Activated CD8-positive, alpha-beta T cell treated with anti-CD3 and anti-CD28 coated beads for 36 hours (primary cell): Measurements from ENCODE around the gene KMO. TPM values are rescaled to one million over a fixed set of nuclear protein-coding genes. Genes with fewer than 3 reads are reported as not detected.

ENCODE experiments used
- ATAC-seq: fragments of 200-7000 bp; cut with Tn5 transposase; one replicate; pipeline ENCODE4 v1.10.0; 2021; ENCODE audit warnings: mild to moderate bottlenecking, moderate library complexity
- CTCF ChIA-PET: fragments of 350-600 bp; sonication (Branson Sonifier 250); formaldehyde crosslinking; loops from one replicate; lab custom pipeline; 2021; ENCODE audit warnings: antibody characterized with exemption; lab: Charles Lee
- POLR2A ChIA-PET: fragments of 350-600 bp; sonication (Branson Sonifier 250); formaldehyde crosslinking; loops from one replicate; lab custom pipeline; 2021; ENCODE audit warnings: antibody characterized with exemption; lab: Charles Lee
- DNase-seq: peaks from one replicate; pipeline ENCODE4 v3.0.0-alpha.2; 2020
- H3K27ac Mint-ChIP-seq: one replicate; pipeline ENCODE4 v1.8.0; 2021; ENCODE audit warnings: mild to moderate bottlenecking, mixed read lengths
- H3K27me3 Mint-ChIP-seq: one replicate; pipeline ENCODE4 v1.8.0; 2021; ENCODE audit warnings: mixed read lengths
- H3K36me3 Mint-ChIP-seq: one replicate; pipeline ENCODE4 v1.8.0; 2021; ENCODE audit warnings: low read depth, mixed read lengths
- H3K4me1 Mint-ChIP-seq: one replicate; pipeline ENCODE4 v1.8.0; 2021; ENCODE audit warnings: low read depth, mixed read lengths
- H3K4me3 Mint-ChIP-seq: one replicate; pipeline ENCODE4 v1.8.0; 2021; ENCODE audit warnings: mild to moderate bottlenecking, moderate library complexity, mixed read lengths
- H3K9me3 Mint-ChIP-seq: one replicate; pipeline ENCODE4 v1.8.0; 2021; ENCODE audit warnings: mixed read lengths
- CTCF ChIP-seq: fragments of 200-600 bp; IDR thresholded peaks from one replicate; pipeline ENCODE4 v1.8.0; 2022; ENCODE audit warnings: antibody characterized with exemption, mild to moderate bottlenecking
- intact Hi-C: fragments of 100-400 bp; cut with micrococcal nuclease; formaldehyde crosslinking; loops from one replicate; pipeline ENCODE4 v1.10.0; 2022
- total RNA-seq, 2 experiments: library from RNA; stranded (reverse); gene quantifications; one replicate each; pipeline ENCODE4 v1.2.3, GENCODE V29; 2021

Gene KMO
- total RNA-seq, 2 experiments from 2014 or later = 0.18 TPM; not detected in 1

- POLR2A ChIA-PET = interaction anchor here (1.3 kb wide), 1 partner anchor 22 kb away, joined by 3 read pairs; no protein-coding TSS in a partner anchor
- Mint-ChIP-seq H3K36me3 (no peaks in the 10 kb centered on the region), H3K4me1 (peaks cover 33% of the 10 kb centered on the region), H3K9me3 (no peaks in the 10 kb centered on the region), H3K27me3 (peaks cover 2% of the 10 kb centered on the region), H3K27ac (no peak overlapping the region), H3K4me3 (no peak overlapping the region)
- no peak for DNase-seq
- ATAC-seq = no peak
- no peak for TF ChIP-seq CTCF
- intact Hi-C loops = loop anchor here (5.0 to 10.0 kb wide), 3 partner anchors 59 to 461 kb away; partner anchors contain the start of gene MAP1LC3C
- CTCF ChIA-PET = interaction anchor here (1.1 to 1.7 kb wide), 4 partner anchors 13 to 77 kb away, joined by 3 to 15 read pairs (median 5); no protein-coding TSS in a partner anchor
Observed at GRCh38 chr1:241533326-241534115, 1.3 kb downstream of the KMO start.

- no peak overlapping the region for H3K4me3 Mint-ChIP-seq
- DNase-seq = no peak
- CTCF ChIA-PET = interaction anchor here (1.1 to 3.7 kb wide), 6 partner anchors 14 to 311 kb away, joined by 3 to 10 read pairs (median 4); partner anchors contain the start of gene FH
- POLR2A ChIA-PET = interaction anchor here (1.2 kb wide), 1 partner anchor 55 kb away, joined by 3 read pairs; no protein-coding TSS in a partner anchor
- no peaks in the 10 kb centered on the region for H3K36me3 Mint-ChIP-seq
- H3K27ac Mint-ChIP-seq = no peak overlapping the region
- no peak for TF ChIP-seq CTCF
- peaks cover 30% of the 10 kb centered on the region for H3K4me1 Mint-ChIP-seq
- intact Hi-C loops = loop anchor here (10.0 kb wide), 1 partner anchor 458 kb away; the partner anchor contains the start of gene MAP1LC3C
- no peaks in the 10 kb centered on the region for H3K9me3 Mint-ChIP-seq
- no peak for ATAC-seq
- peaks cover 2% of the 10 kb centered on the region for H3K27me3 Mint-ChIP-seq
Observed at GRCh38 chr1:241536304-241536703, 4.1 kb downstream of the KMO start.

GRCh38 chr1:241536969-241537368 lies 4.8 kb downstream of the KMO start:
- TF ChIP-seq CTCF = no peak
- no peak for DNase-seq
- peaks cover 2% of the 10 kb centered on the region for H3K27me3 Mint-ChIP-seq
- ATAC-seq = no peak
- CTCF ChIA-PET = interaction anchor here (0.6 to 3.7 kb wide), 7 partner anchors 13 to 359 kb away, joined by 3 to 10 read pairs (median 3); partner anchors contain the start of gene FH
- H3K36me3 Mint-ChIP-seq = no peaks in the 10 kb centered on the region
- no peak overlapping the region for H3K4me3 Mint-ChIP-seq
- intact Hi-C loops = loop anchor here (10.0 kb wide), 1 partner anchor 458 kb away; the partner anchor contains the start of gene MAP1LC3C
- H3K27ac Mint-ChIP-seq = no peak overlapping the region
- H3K4me1 Mint-ChIP-seq = peaks cover 27% of the 10 kb centered on the region
- POLR2A ChIA-PET = no interaction called here
- H3K9me3 Mint-ChIP-seq = no peaks in the 10 kb centered on the region

- Mint-ChIP-seq H3K27me3 (peaks cover 3% of the 10 kb centered on the region), H3K4me1 (peaks cover 6% of the 10 kb centered on the region), H3K36me3 (no peaks in the 10 kb centered on the region), H3K4me3 (no peak overlapping the region), H3K9me3 (no peaks in the 10 kb centered on the region), H3K27ac (no peak overlapping the region)
- no peak for DNase-seq
- intact Hi-C loops = no loop called here
- no peak for ATAC-seq
- POLR2A ChIA-PET = no interaction called here
- CTCF ChIA-PET = interaction anchor here (0.8 to 1.2 kb wide), 2 partner anchors 10 to 68 kb away, joined by 3 read pairs; partner anchors contain the start of gene KMO
- TF ChIP-seq CTCF = no peak
Observed at GRCh38 chr1:241542199-241542907, 10.2 kb downstream of the KMO start.
